CD4-positive, alpha-beta T cell treated with Interleukin-15 for 1 hour (primary cell): ENCODE measurements around the gene TSTD1.
"Not testable (repeated sequence)": the region's sequence is repeated elsewhere in the genome, so short reads cannot be mapped to it uniquely, and the experiment has no call there.

Experiments
- DNase-seq: peaks from one replicate; pipeline ENCODE4 v3.0.0-alpha.2; 2020

Gene TSTD1

DNA sequence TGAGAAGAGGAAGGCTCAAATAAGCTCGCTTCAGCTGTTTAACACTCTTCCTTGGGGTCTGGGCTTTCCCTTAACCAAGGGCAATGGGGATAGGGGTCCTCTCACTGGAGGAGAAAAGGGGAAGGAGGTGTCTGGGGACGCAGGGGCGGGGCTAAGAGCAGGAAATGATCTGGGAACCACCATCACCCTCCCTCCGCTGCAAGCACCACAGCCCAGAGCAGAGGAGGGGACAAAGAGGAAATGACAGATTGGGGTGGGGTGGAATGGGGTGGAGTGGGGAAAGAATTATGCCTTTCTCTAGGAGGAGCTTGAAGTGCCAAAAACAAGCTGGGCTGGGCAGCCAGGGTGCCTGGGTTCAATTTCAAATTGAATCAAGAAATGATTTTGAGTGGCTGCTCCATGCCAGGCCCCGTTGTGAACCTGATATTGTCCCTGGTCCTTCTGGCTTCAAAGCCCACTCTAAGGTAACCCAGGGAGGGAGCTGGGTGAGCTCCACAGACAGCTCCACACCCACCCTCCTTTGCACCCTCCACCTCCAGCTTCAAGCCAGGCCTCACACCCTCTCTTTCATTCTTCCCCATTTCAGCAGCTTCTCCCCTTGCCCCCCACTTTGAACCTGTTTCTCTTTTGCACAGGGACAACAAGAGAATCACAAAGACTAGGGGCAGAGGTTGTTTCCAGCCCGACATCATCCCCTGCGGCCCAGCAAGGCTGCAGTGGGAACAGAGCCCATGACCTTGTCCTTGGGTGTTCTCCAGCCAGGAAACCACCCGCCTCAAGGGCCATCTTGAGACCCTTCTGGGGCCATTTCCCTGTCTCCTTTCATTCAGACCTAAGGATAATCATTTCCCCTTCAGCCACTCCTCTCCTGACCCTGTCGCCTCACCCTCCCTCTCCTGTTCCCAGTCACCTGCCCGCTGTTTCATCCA, 29.8 kb upstream of the TSTD1 start:
- peak; percentile 94 for DNase-seq

GRCh38 chr1:161066694-161067093, 27.9 kb upstream of the TSTD1 start:
- DNase-seq = no peak

GRCh38 chr1:161065681-161066080, 26.9 kb upstream of the TSTD1 start:
- not testable (repeated sequence) for DNase-seq

DNA sequence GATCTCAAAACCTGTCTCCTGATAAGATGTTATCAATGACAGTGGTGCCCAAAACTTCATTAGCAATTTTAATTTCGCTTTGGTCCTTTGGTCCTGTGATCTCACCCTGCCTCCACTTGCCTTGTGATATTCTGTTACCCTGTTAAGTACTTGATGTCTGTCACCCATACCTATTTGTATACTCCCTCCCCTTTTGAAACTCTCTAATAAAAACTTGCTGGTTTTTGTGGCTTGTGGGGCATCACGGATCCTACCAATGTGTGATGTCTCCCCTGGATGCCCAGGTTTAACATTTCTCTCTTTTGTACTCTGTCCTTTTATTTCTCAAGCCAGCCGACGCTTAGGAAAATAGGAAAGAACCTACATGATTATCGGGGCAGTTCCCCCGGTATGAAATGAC, 25.2 kb upstream of the TSTD1 start:
- DNase-seq = not testable (repeated sequence)

DNA sequence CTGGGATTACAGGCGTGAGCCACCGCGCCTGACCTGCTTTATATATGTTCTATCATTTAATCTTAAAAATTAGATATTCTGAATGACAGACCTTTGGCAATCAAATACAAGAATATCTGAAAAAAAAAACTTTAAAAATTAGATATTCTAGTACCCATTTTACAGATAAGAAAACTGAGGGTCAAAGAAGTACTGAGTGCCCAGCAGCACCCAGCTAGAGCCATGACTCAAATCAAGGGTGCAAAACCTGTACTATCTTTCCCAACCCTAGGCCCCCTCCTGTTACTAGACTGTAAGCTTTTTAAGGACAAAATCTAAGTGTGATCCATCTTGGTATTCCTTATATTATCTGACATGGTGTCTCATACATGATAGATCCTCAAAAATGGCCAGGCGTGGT, 22.7 kb upstream of the TSTD1 start:
- DNase-seq = no peak

DNA sequence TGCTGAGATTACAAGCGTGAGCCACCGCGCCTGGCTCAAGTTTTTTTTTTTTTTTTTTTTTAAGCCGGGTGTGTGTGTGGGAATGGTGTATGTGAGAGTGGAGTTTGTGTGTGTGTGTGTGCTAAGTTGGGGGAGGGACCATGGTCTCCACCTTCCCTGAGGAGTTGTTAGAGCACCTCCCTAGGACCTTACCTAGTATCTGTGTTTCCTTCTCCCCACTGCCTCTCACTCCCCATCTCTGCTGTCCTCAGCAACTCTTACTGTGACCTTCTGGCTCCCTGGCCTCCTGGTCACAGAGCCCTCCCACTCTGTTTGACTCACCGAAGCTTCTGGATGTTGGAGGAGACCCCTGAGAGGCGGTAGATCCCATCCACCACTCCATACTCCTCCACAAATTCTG, 20.5 kb upstream of the TSTD1 start:
- DNase-seq = no peak

DNA sequence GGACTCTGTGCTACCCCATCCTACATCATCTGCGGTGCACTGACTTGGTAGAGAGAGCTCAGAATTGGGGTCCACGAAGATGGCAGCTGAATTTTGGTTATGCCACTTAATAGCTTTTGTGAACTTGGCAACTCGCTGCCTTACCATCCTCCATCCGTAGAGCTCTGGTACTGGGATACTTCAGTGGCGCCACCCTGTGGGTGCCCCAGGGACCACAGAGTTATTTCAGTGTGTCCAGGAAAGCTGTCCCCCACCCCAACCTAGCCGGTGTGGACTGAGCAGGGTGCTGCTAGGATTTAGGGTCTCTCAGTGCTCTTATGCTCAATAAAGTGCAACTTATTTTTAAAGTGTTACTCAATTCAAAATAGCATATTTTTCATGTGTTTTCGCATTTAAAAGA, 16.0 kb upstream of the TSTD1 start:
- no peak for DNase-seq

DNA sequence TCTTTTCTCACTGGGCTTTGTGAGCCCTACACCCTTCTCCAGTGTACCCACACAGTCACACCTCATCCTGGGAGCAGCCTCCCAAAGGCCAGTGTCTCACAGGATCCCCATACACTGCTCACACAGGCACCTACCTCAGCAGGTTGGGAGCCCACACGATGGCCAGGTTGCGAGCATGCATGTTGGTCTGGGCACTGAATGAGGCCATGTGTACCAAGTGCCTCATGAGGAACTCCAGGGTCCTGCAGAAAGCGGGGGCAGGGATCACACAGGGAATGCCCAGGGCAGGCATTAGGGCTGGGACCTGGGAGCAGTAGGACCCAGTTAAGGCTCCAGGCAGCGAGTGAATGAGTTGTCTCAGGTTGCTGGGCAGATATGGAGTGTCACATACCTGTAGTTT, 15.5 kb upstream of the TSTD1 start:
- DNase-seq = no peak

- DNase-seq = no peak
Measured at GRCh38 chr1:161052899-161053298, 14.1 kb upstream of the TSTD1 start.

- DNase-seq = no peak
Measured at GRCh38 chr1:161051219-161051618, 12.5 kb upstream of the TSTD1 start.

GRCh38 chr1:161048949-161049722, 10.4 kb upstream of the TSTD1 start:
- no peak for DNase-seq

DNA sequence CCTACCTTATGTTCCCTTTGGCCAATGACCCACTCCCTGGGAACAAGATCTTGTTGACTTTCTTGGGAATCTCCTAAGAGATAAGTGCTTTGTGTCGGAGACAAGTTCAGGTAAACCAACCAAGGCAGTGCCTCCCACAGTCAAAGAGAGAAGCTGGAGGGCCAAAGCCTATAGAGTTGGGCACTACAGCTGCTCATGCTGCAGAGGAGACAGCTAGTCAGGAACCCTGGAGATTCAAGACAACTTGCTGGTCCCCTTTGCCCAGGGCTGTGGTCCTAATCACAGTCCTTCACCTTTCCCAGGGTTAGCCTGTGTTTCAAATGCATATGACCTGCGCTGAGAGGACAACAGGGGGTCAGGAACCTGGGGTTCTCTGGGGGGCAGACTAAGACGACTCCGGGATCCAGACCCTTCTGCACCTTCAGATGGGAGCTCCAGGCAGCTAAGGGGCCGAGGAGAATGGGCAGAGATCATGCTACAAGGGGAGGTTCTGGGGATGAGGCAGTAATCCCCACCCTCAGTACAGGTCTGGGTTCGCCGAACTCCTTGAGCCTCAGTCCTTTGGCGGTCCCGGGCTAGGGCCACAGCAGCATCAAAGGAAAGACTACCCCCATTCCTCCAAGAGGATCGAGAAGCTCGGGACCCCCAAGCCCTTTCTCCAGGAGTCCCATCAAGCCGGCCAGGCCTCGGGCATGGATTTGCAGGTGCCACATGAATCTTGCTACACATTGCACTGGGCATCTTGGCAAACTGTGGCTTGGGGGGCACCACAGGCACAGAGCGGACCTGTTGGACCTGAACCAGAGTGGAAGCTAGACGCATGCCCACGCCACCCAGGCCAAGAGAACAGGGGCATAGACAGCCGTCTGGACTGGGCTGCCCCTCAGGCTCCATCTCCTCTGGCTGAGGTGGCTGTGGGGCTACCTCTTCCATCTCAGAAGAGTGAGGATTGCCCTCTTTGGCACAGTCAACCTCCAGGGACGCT, 9.0 kb upstream of the TSTD1 start:
- DNase-seq = no peak

GRCh38 chr1:161046605-161047228, 8.0 kb upstream of the TSTD1 start:
- DNase-seq = no peak

DNA sequence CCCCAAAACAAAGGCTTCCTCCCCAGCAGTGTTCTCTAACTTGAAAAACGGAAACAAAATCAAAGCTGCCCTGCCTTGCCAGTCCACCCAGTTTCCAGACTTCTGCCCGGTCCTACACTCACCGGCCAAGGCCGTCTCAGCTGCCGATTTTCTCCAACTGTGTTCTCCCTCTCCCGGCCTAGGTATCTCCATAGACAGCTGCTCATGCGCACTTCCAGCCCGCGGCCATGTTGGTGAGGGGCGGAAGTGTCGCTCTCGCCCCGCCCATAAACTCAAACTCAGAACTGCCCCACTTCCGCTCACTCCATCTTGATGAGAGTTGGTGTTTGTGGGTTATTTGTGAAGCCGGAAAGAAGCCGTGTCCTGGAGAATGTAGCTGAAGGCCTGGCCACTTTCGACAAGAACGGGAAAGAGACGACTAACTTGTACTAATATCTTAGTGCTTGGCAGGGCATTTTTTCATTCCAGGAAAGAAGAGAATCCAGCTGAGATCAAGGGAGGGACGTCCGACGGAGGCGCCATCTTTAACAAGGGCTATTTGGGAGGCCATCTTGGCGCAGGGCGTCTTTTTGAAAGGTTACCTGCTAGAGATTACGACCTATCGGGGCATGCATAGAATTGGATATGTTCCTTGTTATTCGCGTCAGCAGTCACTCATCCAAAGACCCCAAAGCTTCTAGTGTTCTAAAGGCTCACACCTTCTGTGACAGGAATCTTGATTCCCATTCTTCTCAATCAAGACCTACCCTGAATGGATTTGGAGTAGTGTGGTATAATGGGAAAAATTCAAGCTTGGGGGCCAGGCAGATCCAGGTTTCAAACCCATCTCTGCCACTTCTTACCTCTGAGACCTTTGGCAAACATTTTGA, 7.2 kb upstream of the TSTD1 start, which contains the start of gene USF1:
TSS of gene USF1 (minus strand) at position 242 of the 869 bp plus-strand sequence. CDS start 2,702 bp downstream, outside the sequence.
- peak; percentile 94 for DNase-seq

- DNase-seq = peak; percentile 82
Measured at GRCh38 chr1:161044908-161045735, 6.4 kb upstream of the TSTD1 start.

DNA sequence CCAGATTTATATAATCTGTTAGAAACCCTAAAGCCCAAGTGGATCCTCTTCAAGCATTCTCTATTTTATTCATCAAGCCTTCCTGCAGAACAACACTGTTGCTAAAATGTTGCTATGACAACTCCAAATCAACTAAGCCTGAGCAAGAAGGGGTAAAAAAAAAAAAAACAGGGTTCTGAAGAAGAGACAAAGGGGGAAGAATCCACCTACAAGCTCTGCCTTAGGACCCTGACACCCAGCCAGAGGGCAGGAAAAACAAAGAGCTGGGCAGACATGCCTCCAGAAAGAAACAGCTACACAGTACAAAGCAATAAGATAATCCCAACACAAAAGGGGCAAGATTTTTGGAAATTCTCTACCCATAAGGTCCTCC, 5.8 kb upstream of the TSTD1 start:
- DNase-seq = peak; percentile 50

- DNase-seq = no peak
Measured at GRCh38 chr1:161039546-161039945, 782 bp upstream of the TSTD1 start.

DNA sequence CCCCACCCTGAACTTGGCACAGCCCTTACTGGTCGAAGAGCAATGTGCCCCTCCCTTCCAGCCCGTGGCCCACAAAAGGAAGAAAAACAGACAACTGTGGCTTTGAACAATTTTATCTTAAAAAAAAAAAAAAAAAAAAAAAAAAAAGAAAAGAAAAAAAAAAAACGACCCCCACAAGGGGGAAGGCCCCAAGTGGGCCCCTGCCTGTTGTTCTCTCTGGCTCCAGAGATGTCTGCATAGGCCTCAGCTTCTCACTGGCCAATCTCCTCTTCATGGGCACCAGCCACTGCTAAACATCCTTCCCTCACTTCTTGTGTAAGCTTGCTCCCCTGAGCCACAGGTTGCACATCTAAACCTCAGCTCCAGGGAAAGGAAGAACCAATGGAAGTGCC, 386 bp upstream of the TSTD1 start:
- DNase-seq = no peak

- DNase-seq = no peak
Measured at GRCh38 chr1:161037661-161038522, 872 bp downstream of the TSTD1 start.
